ENCODE results near the gene BARD1.
"Not testable (repeated sequence)": the region's sequence is repeated elsewhere in the genome, so short reads cannot be mapped to it uniquely, and the experiment has no call there.

BARD1 gene

GRCh38 chr2:214717837-214718236, 91.6 kb downstream of the BARD1 start:
- not testable (repeated sequence) for H3K27ac ChIP-seq (ENCODE audit: low read depth, low read length); H3K9me3 ChIP-seq (ENCODE audit: control insufficient read depth, insufficient read depth, low read length); H3K27me3 ChIP-seq (ENCODE audit: control insufficient read depth, insufficient read depth, low read length); H3K36me3 ChIP-seq (ENCODE audit: control insufficient read depth, insufficient read depth, low read length); H3K4me3 ChIP-seq (ENCODE audit: low read depth, low read length); H3K9ac ChIP-seq (ENCODE audit: low read depth, low read length); H3K4me1 ChIP-seq (ENCODE audit: control insufficient read depth, insufficient read depth, low read length)

- Histone ChIP-seq H3K4me3 (ENCODE audit: low read depth, low read length) (no peak overlapping the region), H3K9me3 (ENCODE audit: control insufficient read depth, insufficient read depth, low read length) (no peaks in the 10 kb centered on the region), H3K27ac (ENCODE audit: low read depth, low read length) (no peak overlapping the region), H3K4me1 (ENCODE audit: control insufficient read depth, insufficient read depth, low read length) (no peaks in the 10 kb centered on the region), H3K27me3 (ENCODE audit: control insufficient read depth, insufficient read depth, low read length) (no peaks in the 10 kb centered on the region), H3K9ac (ENCODE audit: low read depth, low read length) (no peak overlapping the region), H3K36me3 (ENCODE audit: control insufficient read depth, insufficient read depth, low read length) (no peaks in the 10 kb centered on the region)
These were observed 92.5 kb downstream of the BARD1 start for GRCh38 chr2:214716811-214717560.

GRCh38 chr2:214715025-214715424, 94.5 kb downstream of the BARD1 start:
- Histone ChIP-seq H3K36me3 (ENCODE audit: control insufficient read depth, insufficient read depth, low read length) (no peaks in the 10 kb centered on the region), H3K4me1 (ENCODE audit: control insufficient read depth, insufficient read depth, low read length) (no peaks in the 10 kb centered on the region), H3K9ac (ENCODE audit: low read depth, low read length) (no peak overlapping the region), H3K9me3 (ENCODE audit: control insufficient read depth, insufficient read depth, low read length) (no peaks in the 10 kb centered on the region), H3K4me3 (ENCODE audit: low read depth, low read length) (no peak overlapping the region), H3K27me3 (ENCODE audit: control insufficient read depth, insufficient read depth, low read length) (no peaks in the 10 kb centered on the region), H3K27ac (ENCODE audit: low read depth, low read length) (no peak overlapping the region)

- Histone ChIP-seq H3K36me3 (ENCODE audit: control insufficient read depth, insufficient read depth, low read length) (no peaks in the 10 kb centered on the region), H3K27me3 (ENCODE audit: control insufficient read depth, insufficient read depth, low read length) (no peaks in the 10 kb centered on the region), H3K4me3 (ENCODE audit: low read depth, low read length) (no peak overlapping the region), H3K9ac (ENCODE audit: low read depth, low read length) (no peak overlapping the region), H3K4me1 (ENCODE audit: control insufficient read depth, insufficient read depth, low read length) (no peaks in the 10 kb centered on the region), H3K27ac (ENCODE audit: low read depth, low read length) (no peak overlapping the region), H3K9me3 (ENCODE audit: control insufficient read depth, insufficient read depth, low read length) (no peaks in the 10 kb centered on the region)
These were observed 96.2 kb downstream of the BARD1 start for GRCh38 chr2:214713080-214713830.

GRCh38 chr2:214710729-214711128, 98.8 kb downstream of the BARD1 start:
- H3K27ac ChIP-seq (ENCODE audit: low read depth, low read length): no peak overlapping the region
- H3K27me3 ChIP-seq (ENCODE audit: control insufficient read depth, insufficient read depth, low read length): no peaks in the 10 kb centered on the region
- H3K4me1 ChIP-seq (ENCODE audit: control insufficient read depth, insufficient read depth, low read length): peaks cover 12% of the 10 kb centered on the region
- H3K36me3 ChIP-seq (ENCODE audit: control insufficient read depth, insufficient read depth, low read length): no peaks in the 10 kb centered on the region
- H3K9me3 ChIP-seq (ENCODE audit: control insufficient read depth, insufficient read depth, low read length): no peaks in the 10 kb centered on the region
- H3K4me3 ChIP-seq (ENCODE audit: low read depth, low read length): no peak overlapping the region
- no peak overlapping the region for H3K9ac ChIP-seq (ENCODE audit: low read depth, low read length)

- 0 out of 2 replicates have a peak overlapping the region, but pooled peaks have one; percentile 12 for H3K9ac ChIP-seq (ENCODE audit: low read depth, low read length)
- H3K27ac ChIP-seq (ENCODE audit: low read depth, low read length): peak overlapping the region; percentile 57
- no peaks in the 10 kb centered on the region for H3K9me3 ChIP-seq (ENCODE audit: control insufficient read depth, insufficient read depth, low read length)
- peaks cover 12% of the 10 kb centered on the region for H3K4me1 ChIP-seq (ENCODE audit: control insufficient read depth, insufficient read depth, low read length)
- H3K36me3 ChIP-seq (ENCODE audit: control insufficient read depth, insufficient read depth, low read length): no peaks in the 10 kb centered on the region
- H3K27me3 ChIP-seq (ENCODE audit: control insufficient read depth, insufficient read depth, low read length): no peaks in the 10 kb centered on the region
- H3K4me3 ChIP-seq (ENCODE audit: low read depth, low read length): no peak overlapping the region
These were observed 102.5 kb downstream of the BARD1 start for GRCh38 chr2:214706986-214707385.

GRCh38 chr2:214699236-214699635, 110.2 kb downstream of the BARD1 start:
- Histone ChIP-seq H3K9ac (ENCODE audit: low read depth, low read length) (no peak overlapping the region), H3K4me3 (ENCODE audit: low read depth, low read length) (no peak overlapping the region), H3K27ac (ENCODE audit: low read depth, low read length) (no peak overlapping the region), H3K36me3 (ENCODE audit: control insufficient read depth, insufficient read depth, low read length) (no peaks in the 10 kb centered on the region), H3K4me1 (ENCODE audit: control insufficient read depth, insufficient read depth, low read length) (no peaks in the 10 kb centered on the region), H3K9me3 (ENCODE audit: control insufficient read depth, insufficient read depth, low read length) (no peaks in the 10 kb centered on the region), H3K27me3 (ENCODE audit: control insufficient read depth, insufficient read depth, low read length) (no peaks in the 10 kb centered on the region)

GRCh38 chr2:214696681-214697080, 112.8 kb downstream of the BARD1 start:
- Histone ChIP-seq H3K9me3 (ENCODE audit: control insufficient read depth, insufficient read depth, low read length) (no peaks in the 10 kb centered on the region), H3K27me3 (ENCODE audit: control insufficient read depth, insufficient read depth, low read length) (no peaks in the 10 kb centered on the region), H3K9ac (ENCODE audit: low read depth, low read length) (no peak overlapping the region), H3K4me3 (ENCODE audit: low read depth, low read length) (no peak overlapping the region), H3K4me1 (ENCODE audit: control insufficient read depth, insufficient read depth, low read length) (no peaks in the 10 kb centered on the region), H3K27ac (ENCODE audit: low read depth, low read length) (no peak overlapping the region), H3K36me3 (ENCODE audit: control insufficient read depth, insufficient read depth, low read length) (no peaks in the 10 kb centered on the region)

GRCh38 chr2:214695789-214696188, 113.7 kb downstream of the BARD1 start:
- H3K27me3 ChIP-seq (ENCODE audit: control insufficient read depth, insufficient read depth, low read length): no peaks in the 10 kb centered on the region
- no peaks in the 10 kb centered on the region for H3K36me3 ChIP-seq (ENCODE audit: control insufficient read depth, insufficient read depth, low read length)
- H3K4me3 ChIP-seq (ENCODE audit: low read depth, low read length): no peak overlapping the region
- H3K9me3 ChIP-seq (ENCODE audit: control insufficient read depth, insufficient read depth, low read length): no peaks in the 10 kb centered on the region
- no peaks in the 10 kb centered on the region for H3K4me1 ChIP-seq (ENCODE audit: control insufficient read depth, insufficient read depth, low read length)
- H3K9ac ChIP-seq (ENCODE audit: low read depth, low read length): no peak overlapping the region
- no peak overlapping the region for H3K27ac ChIP-seq (ENCODE audit: low read depth, low read length)

GRCh38 chr2:214683557-214683956, 125.9 kb downstream of the BARD1 start:
- not testable (repeated sequence) for H3K27me3 ChIP-seq (ENCODE audit: control insufficient read depth, insufficient read depth, low read length); H3K4me1 ChIP-seq (ENCODE audit: control insufficient read depth, insufficient read depth, low read length); H3K27ac ChIP-seq (ENCODE audit: low read depth, low read length); H3K9ac ChIP-seq (ENCODE audit: low read depth, low read length); H3K36me3 ChIP-seq (ENCODE audit: control insufficient read depth, insufficient read depth, low read length); H3K9me3 ChIP-seq (ENCODE audit: control insufficient read depth, insufficient read depth, low read length)
- H3K4me3 ChIP-seq (ENCODE audit: low read depth, low read length): peak overlapping the region; percentile 59

GRCh38 chr2:214679736-214680135, 129.7 kb downstream of the BARD1 start:
- H3K4me3 ChIP-seq (ENCODE audit: low read depth, low read length): no peak overlapping the region
- no peaks in the 10 kb centered on the region for H3K9me3 ChIP-seq (ENCODE audit: control insufficient read depth, insufficient read depth, low read length)
- H3K4me1 ChIP-seq (ENCODE audit: control insufficient read depth, insufficient read depth, low read length): peaks cover 2% of the 10 kb centered on the region; the same call in 1 of the 2 replicates
- H3K36me3 ChIP-seq (ENCODE audit: control insufficient read depth, insufficient read depth, low read length): no peaks in the 10 kb centered on the region
- no peak overlapping the region for H3K9ac ChIP-seq (ENCODE audit: low read depth, low read length)
- H3K27ac ChIP-seq (ENCODE audit: low read depth, low read length): no peak overlapping the region
- H3K27me3 ChIP-seq (ENCODE audit: control insufficient read depth, insufficient read depth, low read length): no peaks in the 10 kb centered on the region

Measured in HUES48 (cell line).